ENCODE data around the gene SOX8.

DNA sequence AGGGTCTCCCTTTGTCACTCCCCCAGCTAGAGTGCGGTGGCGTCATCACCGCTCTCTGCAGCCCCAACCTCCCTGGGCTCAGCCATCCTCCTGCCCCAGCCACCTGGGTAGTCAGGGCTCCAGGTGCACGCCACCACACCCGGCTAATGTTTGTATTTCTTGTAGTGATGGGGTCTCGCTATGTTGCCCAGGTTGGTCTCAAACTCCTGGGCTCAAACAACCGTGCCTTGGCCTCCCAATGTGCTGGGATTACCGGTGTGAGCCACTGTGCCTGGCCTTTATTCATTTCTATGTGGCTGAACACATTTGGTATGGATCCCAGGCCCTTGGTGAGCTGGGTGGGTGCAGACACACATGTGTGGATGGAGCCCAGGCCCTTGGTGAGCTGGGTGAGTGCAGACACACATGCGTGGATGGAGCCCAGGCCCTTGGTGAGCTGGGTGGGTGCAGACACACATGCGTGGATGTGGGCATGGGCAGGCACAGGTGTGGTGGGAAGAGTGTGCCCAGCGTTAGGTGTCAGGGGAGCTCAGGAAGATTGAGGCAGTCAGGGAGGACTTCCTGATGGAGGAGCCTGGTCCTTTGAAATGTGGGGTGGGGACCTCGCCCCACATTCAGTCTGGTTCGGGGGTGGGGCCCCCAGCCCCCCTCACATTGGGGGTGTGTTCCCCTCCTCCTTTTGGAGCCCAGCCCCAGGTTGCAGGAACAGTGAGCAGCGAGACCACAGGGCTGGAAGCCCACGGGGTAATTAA lies 37.1 kb downstream of the SOX8 start:
- TF ChIP-seq, protein P1, sequence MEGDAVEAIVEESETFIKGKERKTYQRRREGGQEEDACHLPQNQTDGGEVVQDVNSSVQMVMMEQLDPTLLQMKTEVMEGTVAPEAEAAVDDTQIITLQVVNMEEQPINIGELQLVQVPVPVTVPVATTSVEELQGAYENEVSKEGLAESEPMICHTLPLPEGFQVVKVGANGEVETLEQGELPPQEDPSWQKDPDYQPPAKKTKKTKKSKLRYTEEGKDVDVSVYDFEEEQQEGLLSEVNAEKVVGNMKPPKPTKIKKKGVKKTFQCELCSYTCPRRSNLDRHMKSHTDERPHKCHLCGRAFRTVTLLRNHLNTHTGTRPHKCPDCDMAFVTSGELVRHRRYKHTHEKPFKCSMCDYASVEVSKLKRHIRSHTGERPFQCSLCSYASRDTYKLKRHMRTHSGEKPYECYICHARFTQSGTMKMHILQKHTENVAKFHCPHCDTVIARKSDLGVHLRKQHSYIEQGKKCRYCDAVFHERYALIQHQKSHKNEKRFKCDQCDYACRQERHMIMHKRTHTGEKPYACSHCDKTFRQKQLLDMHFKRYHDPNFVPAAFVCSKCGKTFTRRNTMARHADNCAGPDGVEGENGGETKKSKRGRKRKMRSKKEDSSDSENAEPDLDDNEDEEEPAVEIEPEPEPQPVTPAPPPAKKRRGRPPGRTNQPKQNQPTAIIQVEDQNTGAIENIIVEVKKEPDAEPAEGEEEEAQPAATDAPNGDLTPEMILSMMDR (IDR thresholded peaks at IDR 0.05): no peak
- no peak for TF ChIP-seq POLR2A (IDR thresholded peaks at IDR 0.05)

All from lower leg skin (tissue), 3 donors.